Neuronal stem cell (in vitro differentiated cells): ENCODE measurements around the gene PLEKHM3.

Experiments
- DNase-seq: peaks from one replicate; pipeline ENCODE4 v3.0.0-alpha.2; 2013; ENCODE audit warnings: low spot score
- H2AFZ ChIP-seq: one replicate; pipeline ENCODE4 v1.6.1; 2013; ENCODE audit warnings: mild to moderate bottlenecking, low read length, inconsistent platforms
- H2AK5ac ChIP-seq: 2 replicates; pipeline ENCODE4 v1.6.1; 2013; ENCODE audit warnings: low read depth, mild to moderate bottlenecking, inconsistent platforms, low read length, moderate library complexity, mixed read lengths
- H2BK120ac ChIP-seq: 2 replicates; pipeline ENCODE4 v1.6.1; 2013; ENCODE audit warnings: low read depth, mild to moderate bottlenecking, inconsistent platforms, low read length, moderate library complexity, mixed read lengths
- H2BK12ac ChIP-seq: one replicate; pipeline ENCODE4 v1.6.1; 2013; ENCODE audit warnings: low read length, inconsistent platforms
- H2BK15ac ChIP-seq: 2 replicates; pipeline ENCODE4 v1.6.1; 2013; ENCODE audit warnings: mild to moderate bottlenecking, low read length, inconsistent platforms, mixed read lengths
- H2BK5ac ChIP-seq: one replicate; pipeline ENCODE4 v1.6.1; 2013; ENCODE audit warnings: inconsistent platforms, mild to moderate bottlenecking, low read length, moderate library complexity
- H3K14ac ChIP-seq: one replicate; pipeline ENCODE4 v1.6.1; 2013; ENCODE audit warnings: low read length, inconsistent platforms
- H3K18ac ChIP-seq: 2 replicates; pipeline ENCODE4 v1.6.1; 2013; ENCODE audit warnings: low read length, inconsistent platforms
- H3K23ac ChIP-seq: 2 replicates; pipeline ENCODE4 v1.6.1; 2013; ENCODE audit warnings: low read depth, mild to moderate bottlenecking, mixed read lengths, low read length, inconsistent platforms; ENCODE audit not compliant: poor library complexity
- H3K27ac ChIP-seq: replicated peaks from 3 replicates; pipeline ENCODE4 v1.5.1; 2013; ENCODE audit warnings: low read length, inconsistent platforms
- H3K27me3 ChIP-seq, 3 experiments: 2 replicates each; pipeline ENCODE4 v1.6.1; 2013; ENCODE audit warnings: low read length in 3 of 3, mild to moderate bottlenecking in 2 of 3, inconsistent platforms in 1 of 3, low read depth in 1 of 3, mixed read lengths in 1 of 3, moderate library complexity in 1 of 3; ENCODE audit not compliant: control insufficient read depth in 3 of 3, insufficient read depth in 3 of 3
- H3K36me3 ChIP-seq, 2 donors: replicated peaks in 1 of 2; 2 replicates each; pipeline ENCODE4 v1.6.1; 2013; ENCODE audit warnings: low read length in 2 of 2; ENCODE audit not compliant: control insufficient read depth in 2 of 2, insufficient read depth in 2 of 2
- H3K4ac ChIP-seq: 2 replicates; pipeline ENCODE4 v1.6.1; 2013; ENCODE audit warnings: inconsistent platforms, mild to moderate bottlenecking, low read length, moderate library complexity
- H3K4me1 ChIP-seq, 2 donors: 1 replicate in 1 of 2; 2 replicates in 1 of 2; pipeline ENCODE4 v1.6.1; 2013; ENCODE audit warnings: low read length in 2 of 2, low read depth in 1 of 2; ENCODE audit not compliant: control insufficient read depth in 2 of 2, insufficient read depth in 1 of 2
- H3K4me2 ChIP-seq: one replicate; pipeline ENCODE4 v1.6.1; 2013; ENCODE audit warnings: mild to moderate bottlenecking, low read length, inconsistent platforms; ENCODE audit not compliant: insufficient read depth, poor library complexity, severe bottlenecking
- H3K4me3 ChIP-seq, 2 donors: 2 replicates each; pipeline ENCODE4 v1.5.1; 2013; ENCODE audit warnings: low read length in 2 of 2, mild to moderate bottlenecking in 2 of 2, inconsistent platforms in 1 of 2, moderate library complexity in 1 of 2
- H3K79me1 ChIP-seq: one replicate; pipeline ENCODE4 v1.6.1; 2013; ENCODE audit warnings: low read depth, mild to moderate bottlenecking, inconsistent platforms, low read length, moderate library complexity
- H3K9ac ChIP-seq: one replicate; pipeline ENCODE4 v1.6.1; 2013; ENCODE audit warnings: mild to moderate bottlenecking, low read depth, low read length, inconsistent platforms; ENCODE audit not compliant: poor library complexity
- H3K9me3 ChIP-seq, 2 donors: replicated peaks in 1 of 2; 2 replicates each; pipeline versions ENCODE3 to v1.6.1; 2013; ENCODE audit warnings: low read length in 2 of 2, mild to moderate bottlenecking in 2 of 2, inconsistent platforms in 1 of 2, low read depth in 1 of 2, mixed read lengths in 1 of 2, moderate library complexity in 1 of 2; ENCODE audit not compliant: control insufficient read depth in 2 of 2, insufficient read depth in 1 of 2
- H4K8ac ChIP-seq: one replicate; pipeline ENCODE4 v1.6.1; 2013; ENCODE audit warnings: low read depth, mild to moderate bottlenecking, inconsistent platforms, low read length, moderate library complexity
- H4K91ac ChIP-seq: one replicate; pipeline ENCODE4 v1.6.1; 2013; ENCODE audit warnings: low read length, low read depth, mild to moderate bottlenecking, inconsistent platforms; ENCODE audit not compliant: poor library complexity
- WGBS, 2 donors: extraction: QIAGEN DNeasy Blood & Tissue Kit; methylation state at CpG; one replicate each; pipeline ENCODE4 v1.1.7; 2013; ENCODE audit warnings: missing lambda C conversion rate in 2 of 2, mixed read lengths in 1 of 2; ENCODE audit not compliant: insufficient read length in 2 of 2, insufficient replicate concordance in 1 of 2; ENCODE audit errors: extremely low coverage in 2 of 2; 5-methylcytosine and 5-hydroxymethylcytosine counted together

PLEKHM3 gene

GRCh38 chr2:208062113-208062512, 36.8 kb upstream of the PLEKHM3 start:
- Histone ChIP-seq H3K4ac (no peak overlapping the region), H3K36me3 (no peaks in the 10 kb centered on the region), H3K4me2 (no peak overlapping the region), H2BK5ac (no peak overlapping the region), H3K27ac (no peak overlapping the region), H3K9me3 (no peaks in the 10 kb centered on the region), H3K23ac (no peak overlapping the region), H2AFZ (no peak overlapping the region), H3K9ac (no peak overlapping the region), H3K18ac (no peak overlapping the region), H3K79me1 (no peaks in the 10 kb centered on the region), H2BK15ac (no peak overlapping the region), H3K4me1 (peaks cover 0 to 7% of the 10 kb centered on the region in 2 donors), H2AK5ac (no peak overlapping the region), H3K14ac (no peak overlapping the region), H3K27me3 (no peaks in the 10 kb centered on the region), H2BK120ac (no peak overlapping the region), H4K91ac (no peak overlapping the region), H2BK12ac (no peak overlapping the region), H4K8ac (no peak overlapping the region), H3K4me3 (no peak overlapping the region)
- no CpG with 5 or more reads among the region's 4 CpGs for WGBS, 2 donors
- DNase-seq, result peak; percentile 44

GRCh38 chr2:208057108-208057507, 31.8 kb upstream of the PLEKHM3 start:
- Histone ChIP-seq H2BK5ac (no peak overlapping the region), H2BK12ac (no peak overlapping the region), H2BK15ac (no peak overlapping the region), H3K4ac (no peak overlapping the region), H2AFZ (no peak overlapping the region), H3K9me3 (no peaks in the 10 kb centered on the region), H3K4me3 (no peak overlapping the region), H3K4me1 (peaks cover 0 to 5% of the 10 kb centered on the region in 2 donors), H4K91ac (no peak overlapping the region), H3K4me2 (no peak overlapping the region), H3K27ac (no peak overlapping the region), H3K18ac (no peak overlapping the region), H3K36me3 (no peaks in the 10 kb centered on the region), H2AK5ac (no peak overlapping the region), H3K79me1 (no peaks in the 10 kb centered on the region), H3K27me3 (peaks cover 0 to 17% (median 0%) of the 10 kb centered on the region in 3 experiments), H4K8ac (no peak overlapping the region), H3K14ac (no peak overlapping the region), H3K23ac (no peak overlapping the region), H2BK120ac (no peak overlapping the region), H3K9ac (no peak overlapping the region)
- no CpG with 5 or more reads among the region's 1 CpG for WGBS, 2 donors
- no peak for DNase-seq

DNA sequence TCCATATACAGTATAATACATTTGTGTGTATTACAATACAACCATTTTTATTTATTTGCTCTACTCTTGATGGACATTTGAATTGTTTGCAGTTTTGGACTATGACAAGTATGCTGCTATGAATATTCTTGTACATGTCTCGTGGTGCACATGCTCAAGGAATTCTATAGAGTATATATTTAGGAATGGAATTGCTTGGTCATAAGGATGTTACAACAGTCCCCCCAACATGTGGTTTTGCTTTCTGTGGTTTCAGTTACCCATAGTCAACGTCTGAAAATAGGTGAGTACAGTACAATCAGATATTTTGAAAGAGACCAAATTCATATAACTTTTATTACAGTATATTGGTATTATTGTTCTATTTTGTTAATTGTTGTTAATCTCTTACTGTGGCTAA, 24.1 kb upstream of the PLEKHM3 start:
- no peak overlapping the region for H3K27ac ChIP-seq
- H3K36me3 ChIP-seq, result no peaks in the 10 kb centered on the region
- H3K79me1 ChIP-seq, result no peaks in the 10 kb centered on the region
- H3K27me3 ChIP-seq, result peaks cover 0 to 15% (median 0%) of the 10 kb centered on the region in 3 experiments
- no peak overlapping the region for H2BK15ac ChIP-seq
- H3K18ac ChIP-seq, result no peak overlapping the region
- H3K9ac ChIP-seq, result no peak overlapping the region
- H4K91ac ChIP-seq, result no peak overlapping the region
- no peak overlapping the region for H3K4me3 ChIP-seq
- H4K8ac ChIP-seq, result no peak overlapping the region
- H2BK120ac ChIP-seq, result no peak overlapping the region
- no peaks in the 10 kb centered on the region for H3K9me3 ChIP-seq
- WGBS, 2 donors, result no CpG with 5 or more reads among the region's 2 CpGs
- DNase-seq, result no peak
- H3K4ac ChIP-seq, result no peak overlapping the region
- no peak overlapping the region for H2BK5ac ChIP-seq
- no peak overlapping the region for H2AFZ ChIP-seq
- no peaks in the 10 kb centered on the region for H3K4me1 ChIP-seq
- no peak overlapping the region for H3K23ac ChIP-seq
- no peak overlapping the region for H2AK5ac ChIP-seq
- no peak overlapping the region for H3K4me2 ChIP-seq
- H2BK12ac ChIP-seq, result no peak overlapping the region
- H3K14ac ChIP-seq, result no peak overlapping the region

GRCh38 chr2:208049006-208049405, 23.7 kb upstream of the PLEKHM3 start:
- H3K4me2 ChIP-seq, result no peak overlapping the region
- DNase-seq, result no peak
- no peak overlapping the region for H3K14ac ChIP-seq
- H2BK5ac ChIP-seq, result no peak overlapping the region
- no peak overlapping the region for H2BK12ac ChIP-seq
- H3K18ac ChIP-seq, result no peak overlapping the region
- no peak overlapping the region for H2BK120ac ChIP-seq
- no CpG with 5 or more reads among the region's 4 CpGs for WGBS, 2 donors
- no peaks in the 10 kb centered on the region for H3K79me1 ChIP-seq
- H3K27me3 ChIP-seq, result peaks cover 0 to 12% (median 0%) of the 10 kb centered on the region in 3 experiments
- no peak overlapping the region for H3K27ac ChIP-seq
- H3K23ac ChIP-seq, result no peak overlapping the region
- H3K4me3 ChIP-seq, result no peak overlapping the region
- H3K4me1 ChIP-seq, result no peaks in the 10 kb centered on the region
- H3K4ac ChIP-seq, result no peak overlapping the region
- no peaks in the 10 kb centered on the region for H3K36me3 ChIP-seq
- H2BK15ac ChIP-seq, result no peak overlapping the region
- no peak overlapping the region for H4K8ac ChIP-seq
- H3K9me3 ChIP-seq, result no peaks in the 10 kb centered on the region
- no peak overlapping the region for H2AK5ac ChIP-seq
- no peak overlapping the region for H3K9ac ChIP-seq
- no peak overlapping the region for H4K91ac ChIP-seq
- no peak overlapping the region for H2AFZ ChIP-seq
